ENCODE data around the gene ITPR1. TPM values are rescaled to one million over a fixed set of nuclear protein-coding genes. Genes with fewer than 3 reads are reported as not detected.

ITPR1 gene
- total RNA-seq, 4 donors from 2014 or later, result 58.8 to 67.2 (median 63.1) TPM

DNA sequence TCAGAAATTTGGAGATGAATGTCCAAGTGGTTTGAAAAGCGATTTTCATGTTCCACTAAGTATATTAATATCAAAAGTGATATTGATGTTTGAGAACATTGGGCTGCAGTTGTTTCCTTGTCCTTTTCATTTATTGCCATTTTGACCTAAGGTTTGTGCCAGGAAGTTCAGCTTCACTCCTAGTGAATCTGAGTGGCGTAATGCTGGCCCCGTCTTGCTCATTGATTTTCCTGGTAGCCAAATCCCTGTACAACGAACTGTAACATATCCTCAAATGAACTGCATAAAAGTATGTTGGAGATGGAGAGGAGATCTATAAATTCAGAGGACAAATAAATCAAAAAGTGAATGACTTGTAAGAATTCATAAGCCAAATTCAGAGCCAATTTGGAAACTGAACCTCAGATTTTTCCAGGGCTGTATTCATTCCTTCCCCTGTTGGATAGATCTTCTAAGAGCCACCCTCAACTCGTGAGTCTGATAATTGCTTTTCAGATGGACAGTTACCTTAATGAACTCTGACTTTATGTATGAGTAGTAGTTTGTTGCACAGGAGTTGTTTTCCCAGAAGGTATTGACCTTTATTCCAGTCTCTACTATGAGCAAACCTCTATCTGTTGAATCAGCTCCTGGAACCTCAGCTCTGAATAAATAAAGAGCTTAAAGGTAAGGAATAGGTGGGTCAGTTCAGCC lies 72.8 kb downstream of the ITPR1 start:
- TF ChIP-seq, protein P1, sequence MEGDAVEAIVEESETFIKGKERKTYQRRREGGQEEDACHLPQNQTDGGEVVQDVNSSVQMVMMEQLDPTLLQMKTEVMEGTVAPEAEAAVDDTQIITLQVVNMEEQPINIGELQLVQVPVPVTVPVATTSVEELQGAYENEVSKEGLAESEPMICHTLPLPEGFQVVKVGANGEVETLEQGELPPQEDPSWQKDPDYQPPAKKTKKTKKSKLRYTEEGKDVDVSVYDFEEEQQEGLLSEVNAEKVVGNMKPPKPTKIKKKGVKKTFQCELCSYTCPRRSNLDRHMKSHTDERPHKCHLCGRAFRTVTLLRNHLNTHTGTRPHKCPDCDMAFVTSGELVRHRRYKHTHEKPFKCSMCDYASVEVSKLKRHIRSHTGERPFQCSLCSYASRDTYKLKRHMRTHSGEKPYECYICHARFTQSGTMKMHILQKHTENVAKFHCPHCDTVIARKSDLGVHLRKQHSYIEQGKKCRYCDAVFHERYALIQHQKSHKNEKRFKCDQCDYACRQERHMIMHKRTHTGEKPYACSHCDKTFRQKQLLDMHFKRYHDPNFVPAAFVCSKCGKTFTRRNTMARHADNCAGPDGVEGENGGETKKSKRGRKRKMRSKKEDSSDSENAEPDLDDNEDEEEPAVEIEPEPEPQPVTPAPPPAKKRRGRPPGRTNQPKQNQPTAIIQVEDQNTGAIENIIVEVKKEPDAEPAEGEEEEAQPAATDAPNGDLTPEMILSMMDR (IDR thresholded peaks at IDR 0.05; ENCODE audit: low read depth), result no peak

DNA sequence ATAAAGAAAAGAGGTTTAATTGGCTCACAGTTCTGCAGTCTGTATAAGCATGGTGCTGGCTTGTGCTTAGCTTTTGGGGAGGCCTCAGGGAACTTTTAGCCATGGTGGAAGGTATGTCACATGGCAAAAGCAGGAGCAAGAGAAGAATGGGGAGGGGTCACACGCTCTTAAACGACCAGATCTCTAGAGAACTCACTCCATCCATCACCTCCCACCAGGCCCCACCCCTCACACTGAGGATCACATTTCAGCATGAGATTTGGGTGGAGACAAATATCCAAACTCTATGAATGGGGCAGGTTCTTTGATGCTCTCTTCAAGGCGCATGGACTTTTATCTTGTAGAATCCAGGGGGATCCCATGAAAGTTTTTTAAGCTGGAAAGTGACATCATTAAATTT lies 75.7 kb downstream of the ITPR1 start:
- TF ChIP-seq, protein P1 (IDR thresholded peaks at IDR 0.05; ENCODE audit: low read depth), result no peak

DNA sequence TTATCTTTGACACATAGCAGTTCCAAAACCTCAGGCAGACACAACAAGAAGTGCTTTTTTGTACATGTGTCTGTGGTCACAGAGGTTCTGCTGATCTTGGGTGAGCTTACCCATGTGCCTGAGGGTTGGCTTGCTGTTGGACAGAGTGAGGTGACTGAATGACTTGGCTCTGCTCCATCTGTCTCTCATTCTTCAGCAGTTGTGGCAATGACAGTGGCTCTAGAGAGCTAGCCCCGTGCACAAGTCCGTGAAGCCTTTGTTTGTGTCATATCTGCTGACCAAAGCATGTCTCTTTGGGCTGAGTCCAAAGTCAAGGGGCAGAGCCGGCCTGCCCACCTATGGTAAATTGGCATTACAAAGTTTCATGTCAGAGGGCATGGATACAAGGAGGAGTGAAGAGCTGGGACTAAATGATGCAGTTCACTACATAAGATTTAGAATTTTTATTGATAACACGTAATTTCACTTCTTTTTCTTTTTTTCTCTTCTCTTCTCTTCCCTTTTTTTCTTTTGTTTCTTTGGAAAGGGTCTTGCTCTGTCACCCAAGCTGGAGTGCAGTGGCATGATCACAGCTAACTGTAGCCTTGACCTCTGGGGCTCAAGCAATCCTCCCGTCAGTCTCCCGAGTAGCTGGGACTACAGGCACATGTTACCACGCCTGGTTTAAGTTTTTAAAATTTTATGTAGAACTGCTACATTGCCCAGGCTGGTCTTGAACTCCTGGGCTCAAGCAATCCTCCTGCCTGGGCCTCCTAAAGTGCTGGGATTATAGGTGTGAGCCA lies 77.9 kb downstream of the ITPR1 start:
- TF ChIP-seq, protein P1 (IDR thresholded peaks at IDR 0.05; ENCODE audit: low read depth), result no peak

DNA sequence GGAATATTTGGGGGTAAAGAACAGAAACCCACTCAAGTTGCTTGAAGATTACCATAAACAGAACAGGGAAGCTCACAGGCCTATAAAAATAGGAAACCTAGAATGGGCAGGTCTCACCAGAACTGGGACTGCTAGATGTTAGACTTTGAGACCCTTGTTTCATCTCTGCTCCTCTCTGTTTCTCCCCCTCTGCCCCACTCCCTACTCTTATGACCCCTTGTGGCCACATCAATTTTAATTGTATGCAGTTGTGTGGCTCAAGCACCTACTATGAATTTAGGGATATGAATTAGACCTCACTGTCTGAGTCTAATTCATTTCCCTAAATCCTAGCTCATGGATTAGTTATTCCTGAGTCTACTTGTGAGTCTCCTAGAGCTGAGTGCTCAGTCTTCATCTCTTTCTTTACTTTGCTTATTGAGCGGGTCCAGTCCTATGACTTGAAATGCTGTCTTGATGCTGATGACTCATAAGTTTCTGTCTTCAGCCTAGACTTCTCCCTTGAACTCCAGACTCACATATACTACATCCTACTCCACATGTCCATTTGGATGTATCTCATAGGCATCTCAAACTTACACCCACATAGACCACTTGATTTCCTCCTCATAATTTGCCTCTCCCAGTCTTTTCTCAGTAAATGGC lies 78.7 kb downstream of the ITPR1 start:
- TF ChIP-seq, protein P1 (IDR thresholded peaks at IDR 0.05; ENCODE audit: low read depth), result no peak

DNA sequence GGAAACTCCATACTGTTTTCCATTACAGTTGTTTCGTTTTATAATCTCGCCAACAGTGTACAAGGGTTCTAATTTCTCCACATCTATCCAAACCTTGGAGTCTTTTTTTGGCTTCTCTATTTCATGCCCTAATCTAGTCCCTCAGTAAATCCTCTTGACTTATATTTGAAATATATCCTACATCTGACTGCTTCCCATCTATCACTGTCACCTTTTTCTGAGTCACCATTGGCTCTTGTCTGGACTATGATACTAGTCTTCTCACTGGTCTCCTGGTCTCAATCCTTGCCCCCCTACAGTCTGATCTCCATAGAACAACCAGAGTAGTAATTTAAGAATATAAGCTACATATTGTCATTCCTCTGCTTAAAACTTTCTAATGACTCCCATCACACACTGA lies 80.0 kb downstream of the ITPR1 start:
- TF ChIP-seq, protein P1 (IDR thresholded peaks at IDR 0.05; ENCODE audit: low read depth), result no peak

DNA sequence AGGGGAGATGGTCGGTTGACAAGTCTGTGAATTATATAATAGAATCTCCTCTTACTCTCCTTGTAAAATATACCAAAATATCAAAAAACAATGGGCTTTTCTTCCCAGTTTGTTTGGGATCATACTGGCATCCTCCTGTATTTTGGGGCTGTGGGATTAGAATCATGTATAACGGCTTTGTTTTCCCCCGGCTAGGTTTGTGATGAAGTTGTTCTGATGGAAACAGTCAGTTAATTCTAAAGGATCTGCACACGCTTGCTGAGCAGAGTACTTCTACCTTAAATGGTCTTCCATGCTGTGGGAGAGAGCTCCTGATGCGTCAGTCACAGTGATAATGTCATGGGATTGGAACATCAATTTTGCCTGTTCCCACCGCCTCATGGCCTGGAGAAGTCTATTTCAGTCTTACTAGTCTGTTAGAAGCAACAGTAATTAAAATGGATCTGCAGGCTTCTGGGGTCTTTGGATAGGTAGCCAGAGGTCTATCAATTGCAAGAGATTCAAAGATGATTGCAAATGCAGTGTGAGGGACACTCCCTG lies 81.3 kb downstream of the ITPR1 start:
- TF ChIP-seq, protein P1 (IDR thresholded peaks at IDR 0.05; ENCODE audit: low read depth), result no peak

DNA sequence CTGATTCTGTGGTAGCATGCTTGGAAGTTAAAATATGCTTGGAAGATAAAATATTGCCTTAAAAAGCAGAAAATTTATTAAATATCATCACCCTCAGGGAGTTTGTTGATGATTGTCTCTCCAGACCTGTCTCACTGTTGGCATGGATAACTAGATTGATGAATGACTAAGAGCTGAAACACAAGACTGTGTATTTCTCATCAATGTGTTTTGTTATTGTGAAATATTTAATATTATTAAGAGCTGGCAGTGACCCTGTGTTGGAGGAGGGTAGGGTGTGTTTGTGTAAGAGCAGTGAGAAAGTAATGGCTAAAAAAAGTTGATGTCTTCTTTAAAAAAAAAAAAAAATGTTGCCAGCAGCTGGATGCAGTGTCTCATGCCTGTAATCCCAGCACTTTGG lies 82.2 kb downstream of the ITPR1 start:
- TF ChIP-seq, protein P1 (IDR thresholded peaks at IDR 0.05; ENCODE audit: low read depth), result no peak

All from subcutaneous adipose tissue (tissue), 4 donors.